WTC11 (cell line): Measurements from ENCODE around the gene GALNT6. TPM values are rescaled to one million over a fixed set of nuclear protein-coding genes. Genes with fewer than 3 reads are reported as not detected.
A peak's percentile ranks its signal among the peaks of the same experiment; 100 is the strongest.

Experiments used
- ATAC-seq: fragments of 200-7000 bp; cut with Tn5 transposase; 2 replicates; pipeline ENCODE4 v1.10.0; 2021; ENCODE audit warnings: mild to moderate bottlenecking, moderate library complexity
- Bru-seq: library from RNA; stranded (reverse); fragments of 400-500 nt; gene quantifications from one replicate; lab custom pipeline; 2021; lab: Mats Ljungman, UMichigan
- CTCF ChIA-PET: fragments of 300-600 bp; sonication (Branson Sonifier 250); formaldehyde crosslinking; loops from one replicate; lab custom pipeline; 2021; ENCODE audit warnings: antibody characterized with exemption; lab: Charles Lee
- POLR2A ChIA-PET: fragments of 350-600 bp; sonication (Branson Sonifier 250); formaldehyde crosslinking; loops from one replicate; lab custom pipeline; 2021; ENCODE audit warnings: antibody characterized with exemption; lab: Charles Lee
- DNase-seq: peaks from one replicate; pipeline ENCODE4 v3.0.0; 2021; ENCODE audit warnings: low spot score
- H3K27ac Mint-ChIP-seq: 2 replicates; pipeline ENCODE4 v1.8.0; 2021; ENCODE audit warnings: mixed read lengths
- H3K27me3 Mint-ChIP-seq: 2 replicates; pipeline ENCODE4 v1.8.0; 2021; ENCODE audit warnings: low read depth, mild to moderate bottlenecking, moderate library complexity, mixed read lengths
- H3K36me3 Mint-ChIP-seq: 2 replicates; pipeline ENCODE4 v1.8.0; 2021; ENCODE audit warnings: mixed read lengths
- H3K4me1 Mint-ChIP-seq: 2 replicates; pipeline ENCODE4 v1.8.0; 2022; ENCODE audit warnings: mixed read lengths
- H3K4me3 Mint-ChIP-seq: 2 replicates; pipeline ENCODE4 v1.8.0; 2021; ENCODE audit warnings: mild to moderate bottlenecking, moderate library complexity, mixed read lengths
- H3K9me3 Mint-ChIP-seq: 2 replicates; pipeline ENCODE4 v1.8.0; 2021; ENCODE audit warnings: mixed read lengths
- ATF1 ChIP-seq: sonication (generic); formaldehyde crosslinking; IDR thresholded peaks from 2 replicates; pipeline ENCODE4 v1.8.1; 2023; ENCODE audit warnings: mild to moderate bottlenecking, moderate library complexity, missing genetic modification reagents
- CBFB ChIP-seq: sonication (generic); formaldehyde crosslinking; IDR thresholded peaks from 2 replicates; pipeline ENCODE4 v1.8.1; 2022; ENCODE audit warnings: mild to moderate bottlenecking, low read depth, missing genetic modification reagents
- CTCF ChIP-seq: fragments of 200-600 bp; IDR thresholded peaks from 2 replicates; pipeline ENCODE4 v1.8.0; 2022; ENCODE audit warnings: antibody characterized with exemption
- E2F4 ChIP-seq: sonication (generic); formaldehyde crosslinking; IDR thresholded peaks from 2 replicates; pipeline ENCODE4 v1.8.1; 2022; ENCODE audit warnings: low read depth, mild to moderate bottlenecking, moderate library complexity, missing genetic modification reagents, borderline replicate concordance
- ELF4 ChIP-seq: sonication (generic); formaldehyde crosslinking; IDR thresholded peaks from 2 replicates; pipeline ENCODE4 v1.8.1; 2022; ENCODE audit warnings: low read depth, mild to moderate bottlenecking, moderate library complexity, missing genetic modification reagents
- EMX1 ChIP-seq: fragments of 250-450 bp; sonication (Bioruptor Pico); IDR thresholded peaks from 2 replicates; pipeline ENCODE4 v1.8.0; 2021; ENCODE audit warnings: mild to moderate bottlenecking
- ESRRA ChIP-seq: sonication (generic); formaldehyde crosslinking; IDR thresholded peaks from 2 replicates; pipeline ENCODE4 v1.8.1; 2022; ENCODE audit warnings: mild to moderate bottlenecking, missing genetic modification reagents, borderline replicate concordance
- ETV6 ChIP-seq: sonication (generic); formaldehyde crosslinking; IDR thresholded peaks from 2 replicates; pipeline ENCODE4 v1.8.1; 2022; ENCODE audit warnings: mild to moderate bottlenecking, missing genetic modification reagents
- FOXP4 ChIP-seq: sonication (generic); formaldehyde crosslinking; IDR thresholded peaks from 2 replicates; pipeline ENCODE4 v1.8.0; 2022; ENCODE audit warnings: mild to moderate bottlenecking, missing genetic modification reagents
- HMGXB4 ChIP-seq: sonication (generic); formaldehyde crosslinking; IDR thresholded peaks from 2 replicates; pipeline ENCODE4 v1.8.1; 2023; ENCODE audit warnings: mild to moderate bottlenecking, moderate library complexity, missing genetic modification reagents
- IRF1 ChIP-seq: sonication (generic); formaldehyde crosslinking; IDR thresholded peaks from 2 replicates; pipeline ENCODE4 v1.8.0; 2023; ENCODE audit warnings: missing genetic modification reagents
- MXD4 ChIP-seq: fragments of 250-450 bp; sonication (Bioruptor Pico); IDR thresholded peaks from 2 replicates; pipeline ENCODE4 v1.8.0; 2021; ENCODE audit warnings: mild to moderate bottlenecking, moderate library complexity, borderline replicate concordance
- NFYB ChIP-seq: sonication (generic); formaldehyde crosslinking; conservative IDR thresholded peaks from 2 replicates; pipeline ENCODE4 v1.8.0; 2022; ENCODE audit warnings: low read depth, missing genetic modification reagents
- NR1H2 ChIP-seq: sonication (generic); formaldehyde crosslinking; IDR thresholded peaks from 2 replicates; pipeline ENCODE4 v1.9.0; 2021; ENCODE audit warnings: mild to moderate bottlenecking, moderate library complexity, missing genetic modification reagents
- NR2C2 ChIP-seq: sonication (generic); formaldehyde crosslinking; IDR thresholded peaks from 2 replicates; pipeline ENCODE4 v1.8.0; 2022; ENCODE audit warnings: mild to moderate bottlenecking, missing genetic modification reagents
- NR3C1 ChIP-seq: sonication (generic); formaldehyde crosslinking; conservative IDR thresholded peaks from 2 replicates; pipeline ENCODE4 v1.8.1; 2023; ENCODE audit warnings: low read depth, mild to moderate bottlenecking, missing genetic modification reagents
- PREB ChIP-seq: sonication (generic); formaldehyde crosslinking; IDR thresholded peaks from 2 replicates; pipeline ENCODE4 v1.8.1; 2022; ENCODE audit warnings: mild to moderate bottlenecking, missing genetic modification reagents, moderate library complexity, borderline replicate concordance
- SP1 ChIP-seq: sonication (generic); formaldehyde crosslinking; conservative IDR thresholded peaks from 2 replicates; pipeline ENCODE4 v1.8.1; 2022; ENCODE audit warnings: missing genetic modification reagents
- TEAD1 ChIP-seq: sonication (generic); formaldehyde crosslinking; IDR thresholded peaks from 2 replicates; pipeline ENCODE4 v1.8.0; 2022; ENCODE audit warnings: mild to moderate bottlenecking, missing genetic modification reagents
- TP53 ChIP-seq: sonication (generic); formaldehyde crosslinking; IDR thresholded peaks from 2 replicates; pipeline ENCODE4 v1.8.1; 2023; ENCODE audit warnings: mild to moderate bottlenecking, missing genetic modification reagents
- ZNF121 ChIP-seq: sonication (generic); formaldehyde crosslinking; IDR thresholded peaks from 2 replicates; pipeline ENCODE4 v1.8.0; 2023; ENCODE audit warnings: missing genetic modification reagents
- ZNF138 ChIP-seq: sonication (generic); formaldehyde crosslinking; conservative IDR thresholded peaks from 2 replicates; pipeline ENCODE4 v1.8.1; 2022; ENCODE audit warnings: mild to moderate bottlenecking, moderate library complexity, missing genetic modification reagents
- ZNF219 ChIP-seq: sonication (generic); formaldehyde crosslinking; IDR thresholded peaks from 2 replicates; pipeline ENCODE4 v1.8.0; 2023; ENCODE audit warnings: missing genetic modification reagents, mild to moderate bottlenecking, borderline replicate concordance
- ZNF281 ChIP-seq: sonication (generic); formaldehyde crosslinking; IDR thresholded peaks from 2 replicates; pipeline ENCODE4 v1.8.0; 2023; ENCODE audit warnings: mild to moderate bottlenecking, missing genetic modification reagents
- long read RNA-seq, 3 experiments: library from RNA in 1 of 3; library from capped mRNA in 1 of 3; library from polyadenylated mRNA in 1 of 3; unstranded in 2 of 3; stranded (forward) in 1 of 3; transcript quantifications; one replicate each; pipeline ENCODE4 v2.0.0, GENCODE V29; 2021
- total RNA-seq: library from RNA; stranded (reverse); gene quantifications from 3 replicates; pipeline ENCODE4 v1.2.3, GENCODE V29; 2021

Gene GALNT6
- total RNA-seq, result 11.0 to 18.3 TPM (median 11.2 TPM) in 3 replicates
- Bru-seq, nascent RNA, result percentile 62 among the genes with signal in this experiment
- long read RNA-seq, experiment 1, full-length matches to known transcripts, result 2 of 30 reads
- long read RNA-seq, experiment 1, partial matches to known transcripts, result 7 of 30 reads
- long read RNA-seq, experiment 1, other reads (novel, unspliced or antisense), result 21 of 30 reads
- long read RNA-seq, experiment 2, partial matches to known transcripts, result 2 of 5 reads
- long read RNA-seq, experiment 2, other reads (novel, unspliced or antisense), result 3 of 5 reads
- long read RNA-seq, experiment 3, partial matches to known transcripts, result 1 of 8 reads
- long read RNA-seq, experiment 3, other reads (novel, unspliced or antisense), result 7 of 8 reads

GRCh38 chr12:51391283-51392123 lies at the start of gene GALNT6:
Gene GALNT6 (minus strand): TSS chr12:51391406. CDS start chr12:51379781, 11,625 bp downstream.
- Mint-ChIP-seq H3K4me1 (peaks cover 60% of the 10 kb centered on the region), H3K27me3 (no peaks in the 10 kb centered on the region), H3K36me3 (peaks cover 10% of the 10 kb centered on the region; the same call in 1 of the 2 replicates), H3K4me3 (peak within 1 kb of the TSS; percentile 86), H3K9me3 (no peaks in the 10 kb centered on the region), H3K27ac (peak within 1 kb of the TSS; percentile 66)
- CTCF ChIA-PET, result interaction anchor here (0.6 to 2.1 kb wide), 15 partner anchors 20 to 1423 kb away, joined by 3 to 9 read pairs (median 4); partner anchors contain the start of genes POU6F1, SLC4A8 and SMAGP
- DNase-seq, result peak; percentile 79
- ATAC-seq, result peak; percentile 88
- POLR2A ChIA-PET, result interaction anchor here (0.5 to 0.7 kb wide), 4 partner anchors 26 to 441 kb away, joined by 3 to 5 read pairs (median 3); no protein-coding TSS in a partner anchor
- no peak for TF ChIP-seq ELF4 (CRISPR knock-in tag)
- TF ChIP-seq MXD4 (CRISPR knock-in tag), result no peak
- TF ChIP-seq NFYB (CRISPR knock-in tag), result no peak
- TF ChIP-seq ZNF281 (CRISPR knock-in tag), result peak; percentile 17; the same call in 1 of the 2 replicates
- TF ChIP-seq TEAD1 (CRISPR knock-in tag), result no peak
- no peak for TF ChIP-seq ATF1 (CRISPR knock-in tag)
- TF ChIP-seq SP1, result no peak
- no peak for TF ChIP-seq ESRRA (CRISPR knock-in tag)
- TF ChIP-seq PREB (CRISPR knock-in tag), result no peak
- TF ChIP-seq HMGXB4, result 0 out of 2 replicates have a peak, but pooled peaks have one; percentile 71
- no peak for TF ChIP-seq NR1H2
- TF ChIP-seq NR2C2 (CRISPR knock-in tag), result no peak
- TF ChIP-seq E2F4 (CRISPR knock-in tag), result no peak
- no peak for TF ChIP-seq ZNF219 (CRISPR knock-in tag)
- no peak for TF ChIP-seq ZNF138 (CRISPR knock-in tag)
- no peak for TF ChIP-seq CTCF
- TF ChIP-seq IRF1, result no peak
- no peak for TF ChIP-seq NR3C1
- no peak for TF ChIP-seq CBFB (CRISPR knock-in tag)
- no peak for TF ChIP-seq EMX1 (CRISPR knock-in tag)
- peak; percentile 69; the same call in 1 of the 2 replicates for TF ChIP-seq TP53 (CRISPR knock-in tag)
- TF ChIP-seq ZNF121 (CRISPR knock-in tag), result no peak
- 0 out of 2 replicates have a peak, but pooled peaks have one; percentile 16 for TF ChIP-seq FOXP4
- peak; percentile 54; the same call in 1 of the 2 replicates for TF ChIP-seq ETV6 (CRISPR knock-in tag)
